ENCODE results near the gene TDRD9.

The TDRD9 gene

GRCh38 chr14:104076743-104077142 is 148.5 kb downstream of the TDRD9 start:
- no peak for DNase-seq (ENCODE audit: low read depth)

- DNase-seq (ENCODE audit: low read depth): peak; percentile 73
These were observed 149.8 kb downstream of the TDRD9 start for GRCh38 chr14:104078031-104078455.

GRCh38 chr14:104080376-104081260 is 152.4 kb downstream of the TDRD9 start:
- DNase-seq (ENCODE audit: low read depth): no peak

GRCh38 chr14:104081261-104081835 is 153.1 kb downstream of the TDRD9 start:
- DNase-seq (ENCODE audit: low read depth): no peak

- DNase-seq (ENCODE audit: low read depth): no peak
These were observed 153.8 kb downstream of the TDRD9 start for GRCh38 chr14:104081951-104082464.

- no peak for DNase-seq (ENCODE audit: low read depth)
These were observed 154.6 kb downstream of the TDRD9 start for GRCh38 chr14:104082807-104083206.

- DNase-seq (ENCODE audit: low read depth): no peak
These were observed 156.2 kb downstream of the TDRD9 start for GRCh38 chr14:104084251-104085002.

- no peak for DNase-seq (ENCODE audit: low read depth)
These were observed 157.0 kb downstream of the TDRD9 start, which contains the start of gene ASPG for GRCh38 chr14:104085032-104085888. Gene ASPG (plus strand): TSS chr14:104085700. CDS start chr14:104085771, 71 bp downstream.

- DNase-seq (ENCODE audit: low read depth): no peak
These were observed 157.6 kb downstream of the TDRD9 start for GRCh38 chr14:104085889-104086201.

- no peak for DNase-seq (ENCODE audit: low read depth)
These were observed 158.0 kb downstream of the TDRD9 start for GRCh38 chr14:104086210-104086660.

- no peak for DNase-seq (ENCODE audit: low read depth)
These were observed 158.6 kb downstream of the TDRD9 start for GRCh38 chr14:104086661-104087461.

GRCh38 chr14:104087505-104087904 is 159.2 kb downstream of the TDRD9 start:
- DNase-seq (ENCODE audit: low read depth): no peak

GRCh38 chr14:104087981-104088850 is 160.0 kb downstream of the TDRD9 start:
- no peak for DNase-seq (ENCODE audit: low read depth)

GRCh38 chr14:104090071-104090748 is 162.0 kb downstream of the TDRD9 start:
- DNase-seq (ENCODE audit: low read depth): no peak

GRCh38 chr14:104091061-104091926 is 163.0 kb downstream of the TDRD9 start:
- no peak for DNase-seq (ENCODE audit: low read depth)

GRCh38 chr14:104091927-104092771 is 163.9 kb downstream of the TDRD9 start:
- no peak for DNase-seq (ENCODE audit: low read depth)

- no peak for DNase-seq (ENCODE audit: low read depth)
These were observed 164.7 kb downstream of the TDRD9 start for GRCh38 chr14:104092931-104093365.

Measured in stimulated activated CD8-positive, alpha-beta memory T cell treated with anti-CD3 and anti-CD28 coated beads, Interleukin-15, amount 100 ng/mL, for 1 hour (primary cell).